Trophoblast cell (in vitro differentiated cells and primary cell): ENCODE measurements around the gene COL25A1.

ENCODE experiments used
- DNase-seq, 2 donors: peaks; one replicate each; pipeline ENCODE4 v3.0.0-alpha.2; 2016
- H2AFZ ChIP-seq: 2 replicates; pipeline ENCODE4 v1.6.1; 2013; ENCODE audit warnings: low read length, moderate library complexity, mild to moderate bottlenecking; ENCODE audit not compliant: insufficient read depth, poor library complexity
- H2AK5ac ChIP-seq: 2 replicates; pipeline ENCODE4 v1.6.1; 2013; ENCODE audit warnings: mild to moderate bottlenecking, low read length
- H2BK120ac ChIP-seq: 2 replicates; pipeline ENCODE4 v1.6.1; 2013; ENCODE audit warnings: low read length, mild to moderate bottlenecking, moderate library complexity; ENCODE audit not compliant: insufficient read depth, poor library complexity
- H2BK12ac ChIP-seq: 2 replicates; pipeline ENCODE4 v1.6.1; 2013; ENCODE audit warnings: mild to moderate bottlenecking, low read length, moderate library complexity
- H2BK5ac ChIP-seq: 2 replicates; pipeline ENCODE4 v1.6.1; 2013; ENCODE audit warnings: low read length, low read depth, moderate library complexity, mild to moderate bottlenecking; ENCODE audit not compliant: poor library complexity
- H3K14ac ChIP-seq: 2 replicates; pipeline ENCODE4 v1.6.1; 2013; ENCODE audit warnings: mild to moderate bottlenecking, low read length
- H3K18ac ChIP-seq: 2 replicates; pipeline ENCODE4 v1.6.1; 2013; ENCODE audit warnings: mild to moderate bottlenecking, low read length
- H3K23ac ChIP-seq: 2 replicates; pipeline ENCODE4 v1.6.1; 2013; ENCODE audit warnings: low read length
- H3K27ac ChIP-seq: 2 replicates; pipeline ENCODE4 v1.5.1; 2013; ENCODE audit warnings: low read depth, mild to moderate bottlenecking, inconsistent platforms, low read length, moderate library complexity
- H3K27me3 ChIP-seq: 2 replicates; pipeline ENCODE4 v1.6.1; 2013; ENCODE audit warnings: inconsistent platforms, mild to moderate bottlenecking, low read length, moderate library complexity; ENCODE audit not compliant: insufficient read depth
- H3K36me3 ChIP-seq, 2 experiments: 1 replicate in 1 of 2; 2 replicates in 1 of 2; pipeline ENCODE4 v1.6.1; 2013; ENCODE audit warnings: low read length in 2 of 2, mild to moderate bottlenecking in 2 of 2, moderate library complexity in 1 of 2; ENCODE audit not compliant: insufficient read depth in 2 of 2, control insufficient read depth in 1 of 2
- H3K4ac ChIP-seq: 2 replicates; pipeline ENCODE4 v1.6.1; 2013; ENCODE audit warnings: low read depth, mild to moderate bottlenecking, low read length, moderate library complexity
- H3K4me1 ChIP-seq, 2 experiments: 1 replicate in 1 of 2; 2 replicates in 1 of 2; pipeline ENCODE4 v1.6.1; 2013; ENCODE audit warnings: low read length in 2 of 2, mild to moderate bottlenecking in 2 of 2, moderate library complexity in 1 of 2; ENCODE audit not compliant: insufficient read depth in 2 of 2, control insufficient read depth in 1 of 2
- H3K4me2 ChIP-seq: 2 replicates; pipeline ENCODE4 v1.6.1; 2013; ENCODE audit warnings: inconsistent platforms, mild to moderate bottlenecking, low read length, moderate library complexity
- H3K4me3 ChIP-seq: 2 replicates; pipeline ENCODE4 v1.5.1; 2013; ENCODE audit warnings: mild to moderate bottlenecking, low read depth, low read length, inconsistent platforms
- H3K79me1 ChIP-seq: one replicate; pipeline ENCODE4 v1.6.1; 2013; ENCODE audit warnings: low read length
- H3K79me2 ChIP-seq: 2 replicates; pipeline ENCODE4 v1.6.1; 2013; ENCODE audit warnings: low read length, mild to moderate bottlenecking; ENCODE audit not compliant: control insufficient read depth, insufficient read depth, poor library complexity
- H3K9ac ChIP-seq: 2 replicates; pipeline ENCODE4 v1.6.1; 2013; ENCODE audit warnings: mild to moderate bottlenecking, low read length
- H3K9me3 ChIP-seq: 2 replicates; pipeline ENCODE4 v1.6.1; 2013; ENCODE audit warnings: low read depth, mild to moderate bottlenecking, control low read depth, inconsistent platforms, low read length; ENCODE audit not compliant: insufficient read depth
- H4K12ac ChIP-seq: 2 replicates; pipeline ENCODE4 v1.6.1; 2013; ENCODE audit warnings: low read depth, mild to moderate bottlenecking, low read length, moderate library complexity
- H4K8ac ChIP-seq: 2 replicates; pipeline ENCODE4 v1.6.1; 2013; ENCODE audit warnings: low read depth, mild to moderate bottlenecking, low read length, moderate library complexity
- H4K91ac ChIP-seq: one replicate; pipeline ENCODE4 v1.6.1; 2013; ENCODE audit warnings: low read depth, mild to moderate bottlenecking, low read length, moderate library complexity
- WGBS: extraction: QIAGEN DNeasy Blood & Tissue Kit; methylation state at CpG from one replicate; pipeline ENCODE4 v1.1.7; 2013; ENCODE audit warnings: missing lambda C conversion rate; ENCODE audit not compliant: insufficient read length, insufficient coverage; ENCODE audit errors: extremely low coverage; 5-methylcytosine and 5-hydroxymethylcytosine counted together

Gene COL25A1

DNA sequence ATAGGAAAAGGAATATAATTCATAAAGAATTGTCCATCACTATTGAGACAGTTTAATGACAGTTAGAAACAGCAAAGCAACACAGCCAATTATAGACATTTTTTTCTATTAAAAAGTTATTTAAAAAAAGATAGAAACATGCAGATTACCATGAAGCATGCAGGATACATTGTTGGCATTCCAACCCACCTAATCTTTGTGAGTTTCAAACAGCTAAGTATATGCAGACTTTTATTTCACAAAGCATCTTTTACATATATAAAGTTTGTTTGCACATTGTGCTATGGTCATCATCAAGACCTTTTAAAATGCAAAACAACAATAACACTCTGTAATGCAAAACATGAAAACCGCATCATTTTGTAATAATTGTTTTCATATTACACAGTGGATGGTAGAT is 413.7 kb downstream of the COL25A1 start:
- Histone ChIP-seq H3K27me3 (no peaks in the 10 kb centered on the region), H3K18ac (no peak overlapping the region), H4K12ac (no peak overlapping the region), H3K27ac (no peak overlapping the region), H3K4me3 (no peak overlapping the region), H3K4me1 (peaks cover 0 to 3% of the 10 kb centered on the region in 2 experiments), H2BK120ac (no peak overlapping the region), H3K79me2 (no peaks in the 10 kb centered on the region), H3K23ac (no peak overlapping the region), H3K79me1 (peaks cover 2% of the 10 kb centered on the region), H2AK5ac (no peak overlapping the region), H2BK5ac (no peak overlapping the region), H2AFZ (no peak overlapping the region), H3K4me2 (no peak overlapping the region), H3K14ac (no peak overlapping the region), H3K9me3 (no peaks in the 10 kb centered on the region), H3K36me3 (no peaks in the 10 kb centered on the region), H4K91ac (no peak overlapping the region), H4K8ac (no peak overlapping the region), H3K4ac (no peak overlapping the region), H3K9ac (no peak overlapping the region), H2BK12ac (no peak overlapping the region)
- WGBS, result no CpG with 5 or more reads among the region's 1 CpG
- no peak for DNase-seq

DNA sequence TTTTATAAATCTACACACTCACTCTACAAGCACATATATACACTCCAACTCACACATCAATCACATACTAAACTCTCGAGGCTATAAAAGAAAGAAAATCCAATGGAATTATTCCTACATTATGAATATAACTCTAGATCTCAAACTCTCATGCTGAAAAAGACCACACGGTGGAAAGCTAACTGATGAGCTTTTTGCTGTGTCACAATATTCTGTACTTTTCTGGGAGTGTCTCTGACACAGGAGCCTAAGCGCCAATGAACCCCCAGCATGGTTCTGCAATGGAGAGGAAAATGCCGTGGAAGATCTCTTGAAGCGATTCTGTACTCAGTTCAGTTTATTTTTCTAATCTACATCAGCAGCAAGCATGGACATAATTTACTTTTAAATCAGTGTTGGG is 415.4 kb downstream of the COL25A1 start:
- Histone ChIP-seq H3K79me1 (peaks cover 2% of the 10 kb centered on the region), H3K9me3 (no peaks in the 10 kb centered on the region), H3K79me2 (no peaks in the 10 kb centered on the region), H2BK5ac (no peak overlapping the region), H3K18ac (no peak overlapping the region), H2AK5ac (no peak overlapping the region), H4K12ac (no peak overlapping the region), H4K91ac (no peak overlapping the region), H3K14ac (no peak overlapping the region), H4K8ac (no peak overlapping the region), H2AFZ (no peak overlapping the region), H3K4me1 (peaks cover 0 to 3% of the 10 kb centered on the region in 2 experiments), H2BK12ac (no peak overlapping the region), H3K36me3 (no peaks in the 10 kb centered on the region), H3K9ac (no peak overlapping the region), H2BK120ac (no peak overlapping the region), H3K4ac (no peak overlapping the region), H3K27ac (no peak overlapping the region), H3K4me2 (no peak overlapping the region), H3K27me3 (no peaks in the 10 kb centered on the region), H3K23ac (no peak overlapping the region), H3K4me3 (no peak overlapping the region)
- WGBS, result no CpG with 5 or more reads among the region's 5 CpGs
- DNase-seq, result no peak

DNA sequence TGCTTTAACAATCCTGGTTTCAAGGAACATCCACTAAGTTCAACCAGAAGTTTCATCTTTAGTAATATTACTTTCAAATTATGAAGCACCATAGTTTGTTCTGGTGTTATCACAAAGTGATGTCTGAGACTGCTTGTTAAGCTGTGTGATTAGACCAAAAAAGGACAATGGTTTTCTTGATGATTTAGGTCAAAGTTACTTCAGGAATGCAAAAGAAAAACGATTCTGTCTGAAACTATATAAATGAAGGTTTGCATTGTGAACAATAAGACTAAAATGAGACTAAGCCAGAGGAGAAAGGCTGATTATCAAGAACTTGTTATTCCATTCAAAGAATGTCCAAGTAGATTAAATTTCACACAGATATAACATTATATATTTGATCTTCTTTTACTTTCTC is 417.2 kb downstream of the COL25A1 start:
- Histone ChIP-seq H3K4me3 (no peak overlapping the region), H2AFZ (no peak overlapping the region), H4K8ac (no peak overlapping the region), H3K27ac (no peak overlapping the region), H2BK120ac (no peak overlapping the region), H3K36me3 (no peaks in the 10 kb centered on the region), H3K14ac (no peak overlapping the region), H3K4me2 (no peak overlapping the region), H2AK5ac (no peak overlapping the region), H3K4ac (no peak overlapping the region), H3K4me1 (peaks cover 0 to 3% of the 10 kb centered on the region in 2 experiments), H3K79me2 (no peaks in the 10 kb centered on the region), H4K12ac (no peak overlapping the region), H2BK5ac (no peak overlapping the region), H3K23ac (no peak overlapping the region), H3K27me3 (no peaks in the 10 kb centered on the region), H2BK12ac (no peak overlapping the region), H3K79me1 (no peaks in the 10 kb centered on the region), H3K9me3 (no peaks in the 10 kb centered on the region), H3K9ac (no peak overlapping the region), H4K91ac (no peak overlapping the region), H3K18ac (no peak overlapping the region)
- DNase-seq, result peak in 1 of 2 donors; percentile 9
- no CpG with 5 or more reads among the region's 1 CpG for WGBS

DNA sequence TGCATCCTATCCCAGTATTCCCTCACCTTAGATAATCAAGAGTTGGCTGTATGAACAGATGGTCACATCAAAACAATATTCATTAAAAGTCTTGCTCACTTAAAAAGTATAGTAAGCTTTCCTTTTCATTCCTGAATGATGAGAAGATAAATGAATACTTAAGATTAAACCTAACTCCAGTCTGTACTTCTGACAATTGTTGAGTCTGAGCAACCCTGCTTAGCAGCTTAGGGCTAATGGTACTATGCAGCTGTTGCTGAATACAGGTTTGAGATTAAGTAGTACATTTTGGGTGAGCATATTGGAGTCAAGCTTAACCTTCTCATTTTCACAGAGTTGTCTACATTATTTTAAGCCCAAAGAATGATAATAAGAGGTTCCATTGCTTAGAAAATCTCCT is 417.9 kb downstream of the COL25A1 start:
- H3K4me1 ChIP-seq, result peaks cover 0 to 3% of the 10 kb centered on the region in 2 experiments
- no peaks in the 10 kb centered on the region for H3K36me3 ChIP-seq
- H3K4me3 ChIP-seq, result no peak overlapping the region
- H3K27ac ChIP-seq, result no peak overlapping the region
- H3K9me3 ChIP-seq, result no peaks in the 10 kb centered on the region
- H3K27me3 ChIP-seq, result no peaks in the 10 kb centered on the region
- no peaks in the 10 kb centered on the region for H3K79me2 ChIP-seq
- H4K91ac ChIP-seq, result no peak overlapping the region
- no peak overlapping the region for H3K18ac ChIP-seq
- no peak overlapping the region for H4K12ac ChIP-seq
- H4K8ac ChIP-seq, result no peak overlapping the region
- no peak overlapping the region for H2BK5ac ChIP-seq
- no peak overlapping the region for H3K4ac ChIP-seq
- no peaks in the 10 kb centered on the region for H3K79me1 ChIP-seq
- H2BK120ac ChIP-seq, result no peak overlapping the region
- DNase-seq, result no peak
- H3K14ac ChIP-seq, result no peak overlapping the region
- no peak overlapping the region for H3K9ac ChIP-seq
- no peak overlapping the region for H2BK12ac ChIP-seq
- no peak overlapping the region for H3K23ac ChIP-seq
- H3K4me2 ChIP-seq, result no peak overlapping the region
- H2AK5ac ChIP-seq, result no peak overlapping the region
- no peak overlapping the region for H2AFZ ChIP-seq
